HepG2 (cell line): ENCODE measurements around the gene MYO10. TPM values are rescaled to one million over a fixed set of nuclear protein-coding genes. Genes with fewer than 3 reads are reported as not detected.

Source experiments
- ATAC-seq: fragments of 200-7000 bp; cut with Tn5 transposase; 3 replicates; pipeline ENCODE4 v1.9.1; 2020; ENCODE audit warnings: mild to moderate bottlenecking, moderate library complexity
- BruUV-seq: library from RNA; stranded (reverse); fragments of 400-500 nt; replicated peaks from 2 replicates; lab custom pipeline; 2021; lab: Mats Ljungman, UMichigan
- CTCF ChIA-PET: fragments of 300-600 bp; formaldehyde crosslinking; extraction: SDS; loops from one replicate; lab custom pipeline; 2021; ENCODE audit warnings: low total read pairs, inconsistent platforms, low intra/inter-chr PET ratio; lab: Yijun Ruan, JAX
- POLR2A ChIA-PET: fragments of 350-600 bp; sonication (Branson Sonifier 250); formaldehyde crosslinking; loops from one replicate; lab custom pipeline; 2020; ENCODE audit warnings: antibody characterized with exemption, inconsistent platforms; lab: Yijun Ruan, JAX
- DNase-seq: peaks from one replicate; pipeline ENCODE4 v3.0.0-alpha.2; 2015; ENCODE audit warnings: low spot score
- FAIRE-seq: peaks from 3 replicates; lab custom pipeline; 2011; peaks lifted over from hg19 to GRCh38; lab: Jason Lieb, UNC
- H2AFZ ChIP-seq: one replicate; pipeline ENCODE4 v1.6.1; 2011; ENCODE audit warnings: low read length, inconsistent platforms
- H3K27ac ChIP-seq: fragments of 300-600 bp; 3 replicates; pipeline ENCODE4 v1.8.0; 2011; ENCODE audit warnings: mixed run types, mild to moderate bottlenecking, mixed read lengths, low read length, inconsistent platforms; ENCODE audit not compliant: insufficient read depth; ENCODE audit errors: extremely low read length
- H3K27me3 ChIP-seq, 2 experiments: fragments of 200-600 bp in 1 of 2; 2 replicates in 1 of 2; 3 replicates in 1 of 2; pipeline versions ENCODE4 v1.6.0 to v1.8.0; 2011; ENCODE audit warnings: low read length in 2 of 2, mild to moderate bottlenecking in 2 of 2, moderate library complexity in 2 of 2, inconsistent platforms in 1 of 2; ENCODE audit not compliant: insufficient read depth in 2 of 2, control insufficient read depth in 1 of 2
- H3K36me3 ChIP-seq, 2 experiments: fragments of 200-600 bp in 1 of 2; replicated peaks in 1 of 2; 2 replicates in 1 of 2; 3 replicates in 1 of 2; pipeline versions ENCODE4 v1.5.1 to v1.8.0; 2011; ENCODE audit warnings: low read length in 2 of 2, inconsistent platforms in 1 of 2; ENCODE audit not compliant: insufficient read depth in 2 of 2, control insufficient read depth in 1 of 2
- H3K4me1 ChIP-seq: 2 replicates; pipeline ENCODE4 v1.5.1; 2012; ENCODE audit warnings: low read length, inconsistent platforms; ENCODE audit not compliant: insufficient read depth
- H3K4me2 ChIP-seq: 2 replicates; pipeline ENCODE4 v1.6.0; 2011; ENCODE audit warnings: low read depth, low read length, inconsistent platforms
- H3K4me3 ChIP-seq, 3 experiments: fragments of 200-600 bp in 1 of 3; sonication (generic), shearing (Covaris generic) in 1 of 3; replicated peaks in 1 of 3; 2 replicates each; pipeline ENCODE4 v1.5.1; 2011 to 2016; ENCODE audit warnings: low read length in 3 of 3, inconsistent platforms in 2 of 3, low read depth in 2 of 3, mild to moderate bottlenecking in 2 of 3, control low read depth in 1 of 3, mixed read lengths in 1 of 3; ENCODE audit not compliant: insufficient read depth in 1 of 3
- H3K79me2 ChIP-seq: one replicate; pipeline ENCODE4 v1.6.1; 2011; ENCODE audit warnings: low read length, inconsistent platforms; ENCODE audit not compliant: insufficient read depth
- H3K9ac ChIP-seq: 2 replicates; pipeline ENCODE4 v1.6.0; 2011; ENCODE audit warnings: mild to moderate bottlenecking, low read depth, low read length, inconsistent platforms; ENCODE audit not compliant: insufficient read depth
- H3K9me3 ChIP-seq: 2 replicates; pipeline ENCODE4 v1.5.1; 2012; ENCODE audit warnings: mild to moderate bottlenecking, low read length
- H4K20me1 ChIP-seq: 2 replicates; pipeline ENCODE4 v1.6.0; 2011; ENCODE audit warnings: inconsistent platforms, mild to moderate bottlenecking, low read length, moderate library complexity; ENCODE audit not compliant: insufficient read depth
- BATF2 ChIP-seq: sonication (generic); formaldehyde crosslinking; IDR thresholded peaks from 2 replicates; pipeline ENCODE4 v1.8.0; 2022; ENCODE audit warnings: mild to moderate bottlenecking, missing genetic modification reagents, moderate library complexity
- BCL3 ChIP-seq: sonication (generic); formaldehyde crosslinking; IDR thresholded peaks from 2 replicates; pipeline ENCODE4 v1.5.1; 2020; ENCODE audit warnings: mild to moderate bottlenecking, missing genetic modification reagents, moderate library complexity
- CEBPZ ChIP-seq: IDR thresholded peaks from 2 replicates; pipeline ENCODE4 v1.6.1; 2012; ENCODE audit warnings: low read length, improper control_type of control experiment
- GZF1 ChIP-seq: sonication (generic); formaldehyde crosslinking; IDR thresholded peaks from 2 replicates; pipeline ENCODE4 v1.5.1; 2020; ENCODE audit warnings: mild to moderate bottlenecking, missing genetic modification reagents
- NR0B2 ChIP-seq: sonication (generic); formaldehyde crosslinking; IDR thresholded peaks from 2 replicates; pipeline ENCODE4 v1.4.0; 2020; ENCODE audit warnings: mild to moderate bottlenecking, missing genetic modification reagents
- PAXIP1 ChIP-seq: sonication (generic); formaldehyde crosslinking; conservative IDR thresholded peaks from 2 replicates; pipeline ENCODE4 v1.4.0; 2020; ENCODE audit warnings: mild to moderate bottlenecking, missing genetic modification reagents, moderate library complexity
- SNAPC2 ChIP-seq: sonication (generic); formaldehyde crosslinking; IDR thresholded peaks from 2 replicates; pipeline ENCODE4 v1.8.1; 2022; ENCODE audit warnings: mild to moderate bottlenecking, missing genetic modification reagents
- ZBTB14 ChIP-seq: sonication (generic); formaldehyde crosslinking; IDR thresholded peaks from 2 replicates; pipeline ENCODE4 v1.4.0; 2020; ENCODE audit warnings: missing genetic modification reagents
- ZEB1 ChIP-seq: IDR thresholded peaks from 2 replicates; pipeline ENCODE4 v1.6.1; 2012; ENCODE audit warnings: mild to moderate bottlenecking, low read depth, inconsistent platforms; ENCODE audit not compliant: insufficient replicate concordance
- WGBS: methylation state at CpG from one replicate; pipeline ENCODE4 v1.1.6; 2017; ENCODE audit warnings: low lambda C conversion rate; 5-methylcytosine and 5-hydroxymethylcytosine counted together
- in situ Hi-C: cut with HindIII; loops from 2 replicates; pipeline ENCODE4 v1.10.0; 2017; ENCODE audit warnings: low pct_unique_long_range_greater_than_20kb; ENCODE audit not compliant: extremely low pct_ligation_motif_present
- intact Hi-C: fragments of 100-400 bp; cut with micrococcal nuclease; formaldehyde crosslinking; loops from one replicate; pipeline ENCODE4 v1.10.0; 2022; ENCODE audit not compliant: unreplicated experiment
- polyA plus RNA-seq, 8 experiments: library from polyadenylated mRNA; depleted of rRNA in 3 of 8; stranded (reverse) in 7 of 8; unstranded in 1 of 8; fragments of >200 nt; fragmentation: Illumina TruSeq in 4 of 8; extraction: Trizol in 4 of 8; gene quantifications; 2 replicates each; pipeline versions ENCODE4 v1.2.1 to v1.2.3, GENCODE V29; 2011 to 2016; ENCODE audit warnings: low read depth in 4 of 8, missing spikeins in 1 of 8, mixed read lengths in 1 of 8; ENCODE audit not compliant: insufficient read depth in 1 of 8
- total RNA-seq, 5 experiments: library from RNA; depleted of rRNA; stranded (reverse); fragments of >200 nt; fragmentation: Illumina TruSeq; extraction: Trizol; gene quantifications; 2 replicates each; pipeline ENCODE4 v1.2.3, GENCODE V29; 2016; ENCODE audit warnings: low read depth in 1 of 5

Gene MYO10
- total and polyA plus RNA-seq, 2 of the 13 experiments (the other 11 are each of a cell fraction or from before 2014, with no cell fraction given), result 4.5 to 14.0 TPM

GRCh38 chr5:16879650-16880049 lies 56.4 kb downstream of the MYO10 start:
- no peaks in the 10 kb centered on the region for H4K20me1 ChIP-seq

More at GRCh38 chr5:16879650-16880049, 56.4 kb downstream of the MYO10 start:
- 83% methylated on average over 13 of the region's 13 CpGs for WGBS
- Histone ChIP-seq H3K36me3 (no peaks in the 10 kb centered on the region), H3K4me1 (peaks cover 18% of the 10 kb centered on the region), H3K27ac (no peak overlapping the region), H3K79me2 (no peaks in the 10 kb centered on the region), H3K4me3 (no peak overlapping the region), H2AFZ (no peak overlapping the region), H3K4me2 (no peak overlapping the region)
- POLR2A ChIA-PET, result no interaction called here
- CTCF ChIA-PET, result no interaction called here
- in situ Hi-C loops, result no loop called here
- ATAC-seq, result no peak
- TF ChIP-seq GZF1 (CRISPR knock-in tag), result no peak
- no peak for TF ChIP-seq BCL3 (CRISPR knock-in tag)
- TF ChIP-seq PAXIP1 (CRISPR knock-in tag), result no peak
- TF ChIP-seq BATF2 (CRISPR knock-in tag), result no peak
- no peak for TF ChIP-seq ZBTB14
- no peak for TF ChIP-seq SNAPC2 (CRISPR knock-in tag)
- no peak for TF ChIP-seq NR0B2 (CRISPR knock-in tag)
- no peak for TF ChIP-seq CEBPZ
- TF ChIP-seq ZEB1, result no peak
- TF ChIP-seq, all 625 proteins: peak for 0
- FAIRE-seq (no peak), DNase-seq (no peak)
- H3K9me3 ChIP-seq, result no peaks in the 10 kb centered on the region
- H3K27me3 ChIP-seq, result peaks cover 0 to 15% of the 10 kb centered on the region in 2 experiments; a peak in 2 of 5 replicates
- no TSS peak for BruUV-seq
- H3K9ac ChIP-seq, result no peak overlapping the region
- intact Hi-C loops, result loop anchor here (2.0 kb wide), 1 partner anchor 15 kb away; no protein-coding TSS in a partner anchor
